ENCODE results near the gene PROSER3.

DNA sequence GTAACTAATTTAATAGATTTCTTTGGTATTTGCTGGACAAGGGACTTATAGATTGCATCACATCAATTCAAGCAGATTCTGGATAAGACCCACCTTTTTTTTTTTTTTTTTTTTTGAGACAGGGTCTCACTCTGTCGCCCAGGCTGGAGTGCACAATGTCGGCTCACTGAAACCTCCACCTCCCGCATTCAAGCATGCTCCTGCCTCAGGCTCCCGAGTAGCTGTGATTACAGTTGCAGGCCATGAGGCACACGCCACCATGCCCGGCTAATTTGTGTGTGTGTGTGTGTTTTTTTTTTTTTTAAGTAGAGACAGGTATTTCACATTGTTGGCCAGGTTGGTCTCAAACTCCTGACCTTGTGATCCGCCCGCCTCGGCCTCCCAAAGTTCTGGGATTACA is 58.9 kb downstream of the PROSER3 start:
- TF ChIP-seq, protein P1, sequence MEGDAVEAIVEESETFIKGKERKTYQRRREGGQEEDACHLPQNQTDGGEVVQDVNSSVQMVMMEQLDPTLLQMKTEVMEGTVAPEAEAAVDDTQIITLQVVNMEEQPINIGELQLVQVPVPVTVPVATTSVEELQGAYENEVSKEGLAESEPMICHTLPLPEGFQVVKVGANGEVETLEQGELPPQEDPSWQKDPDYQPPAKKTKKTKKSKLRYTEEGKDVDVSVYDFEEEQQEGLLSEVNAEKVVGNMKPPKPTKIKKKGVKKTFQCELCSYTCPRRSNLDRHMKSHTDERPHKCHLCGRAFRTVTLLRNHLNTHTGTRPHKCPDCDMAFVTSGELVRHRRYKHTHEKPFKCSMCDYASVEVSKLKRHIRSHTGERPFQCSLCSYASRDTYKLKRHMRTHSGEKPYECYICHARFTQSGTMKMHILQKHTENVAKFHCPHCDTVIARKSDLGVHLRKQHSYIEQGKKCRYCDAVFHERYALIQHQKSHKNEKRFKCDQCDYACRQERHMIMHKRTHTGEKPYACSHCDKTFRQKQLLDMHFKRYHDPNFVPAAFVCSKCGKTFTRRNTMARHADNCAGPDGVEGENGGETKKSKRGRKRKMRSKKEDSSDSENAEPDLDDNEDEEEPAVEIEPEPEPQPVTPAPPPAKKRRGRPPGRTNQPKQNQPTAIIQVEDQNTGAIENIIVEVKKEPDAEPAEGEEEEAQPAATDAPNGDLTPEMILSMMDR (IDR thresholded peaks at IDR 0.05) = no peak
- no peak for TF ChIP-seq POLR2A (IDR thresholded peaks at IDR 0.05)

All from body of pancreas (tissue), 4 donors.